CD4-positive, alpha-beta T cell treated with Interleukin-15 for 4 hours (primary cell): ENCODE data around the gene DBR1.

Experiments
- DNase-seq: peaks from one replicate; pipeline ENCODE4 v3.0.0-alpha.2; 2020; ENCODE audit warnings: low spot score

The DBR1 gene

DNA sequence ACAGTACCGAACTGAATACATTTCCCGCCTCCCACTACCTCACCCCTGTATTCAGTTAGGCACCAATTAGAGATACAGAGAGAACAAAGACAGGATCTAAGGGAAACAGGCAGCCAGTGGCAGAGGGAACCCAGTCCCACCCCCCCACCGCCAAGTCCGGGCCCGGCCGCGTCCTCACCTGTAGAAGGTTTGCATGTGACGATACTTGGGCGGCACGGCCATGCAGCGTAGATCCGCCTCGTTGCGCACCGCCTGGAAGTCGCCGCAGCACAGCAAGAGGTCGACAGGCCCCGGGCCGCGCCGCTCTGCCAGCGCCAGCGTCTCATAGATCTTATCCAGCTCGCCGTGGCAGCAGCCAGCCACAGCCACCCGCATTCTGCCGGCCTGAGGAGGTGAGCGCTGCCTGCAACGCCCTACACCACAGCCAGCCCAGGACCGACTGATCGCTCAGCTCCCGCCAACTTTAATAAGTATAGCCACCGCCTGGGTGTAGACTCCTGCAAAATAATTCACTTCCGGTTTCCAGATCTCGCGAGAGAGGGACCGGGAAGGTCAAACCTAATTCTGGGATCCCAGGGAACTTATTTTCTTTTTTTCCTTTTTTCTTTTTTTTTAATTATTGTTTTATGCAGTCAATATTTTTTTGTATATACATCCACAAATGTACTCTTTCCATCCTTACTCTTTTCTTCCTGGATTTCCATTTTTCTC is at the start of gene DBR1:
TSS of gene DBR1 (minus strand) at position 501 of the 711 bp plus-strand sequence. CDS start at position 375, 126 bp downstream.
- peak; percentile 86 for DNase-seq

- DNase-seq, result no peak
Measured at GRCh38 chr3:138222942-138223287, 48.2 kb upstream of the DBR1 start.

- no peak for DNase-seq
Measured at GRCh38 chr3:138222131-138222941, 47.6 kb upstream of the DBR1 start.

DNA sequence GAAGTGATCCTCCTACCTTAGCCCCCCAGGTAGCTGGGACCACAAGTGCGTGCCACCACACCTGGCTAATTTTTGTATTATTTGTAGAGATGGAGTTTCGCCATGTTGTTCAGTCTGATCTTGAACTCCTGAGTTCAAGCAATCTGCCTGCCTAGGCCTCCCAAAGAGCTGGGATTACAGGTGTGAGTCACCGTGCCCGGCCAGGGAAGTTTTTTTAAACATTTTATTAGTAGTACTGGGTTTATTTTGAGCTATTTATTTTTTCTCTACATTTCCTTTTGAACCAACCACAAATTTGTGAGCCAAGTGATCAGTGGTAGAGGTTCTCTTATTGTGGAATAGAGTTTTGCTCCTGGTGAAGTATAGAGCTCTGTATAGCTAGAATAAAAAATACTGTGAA is 46.1 kb upstream of the DBR1 start:
- DNase-seq, result no peak

DNA sequence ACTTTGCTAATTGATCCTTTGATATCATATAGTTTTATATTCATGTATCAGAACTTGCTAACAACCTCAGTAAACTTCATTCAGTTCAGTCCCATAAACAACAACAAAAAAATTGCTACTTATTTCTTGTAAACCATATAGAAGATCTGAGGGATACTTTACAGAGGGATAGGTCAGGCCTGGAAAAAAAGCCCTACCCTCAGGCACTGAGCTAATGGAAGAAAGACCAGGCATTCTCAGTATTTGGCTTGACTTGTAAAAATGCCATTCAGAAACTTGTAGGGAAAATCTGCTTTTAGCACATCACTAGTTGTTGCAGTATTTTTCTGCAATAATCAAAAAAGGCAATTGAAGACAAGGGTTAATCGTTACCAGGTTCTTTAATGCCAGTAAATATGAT is 45.5 kb upstream of the DBR1 start:
- no peak for DNase-seq

DNA sequence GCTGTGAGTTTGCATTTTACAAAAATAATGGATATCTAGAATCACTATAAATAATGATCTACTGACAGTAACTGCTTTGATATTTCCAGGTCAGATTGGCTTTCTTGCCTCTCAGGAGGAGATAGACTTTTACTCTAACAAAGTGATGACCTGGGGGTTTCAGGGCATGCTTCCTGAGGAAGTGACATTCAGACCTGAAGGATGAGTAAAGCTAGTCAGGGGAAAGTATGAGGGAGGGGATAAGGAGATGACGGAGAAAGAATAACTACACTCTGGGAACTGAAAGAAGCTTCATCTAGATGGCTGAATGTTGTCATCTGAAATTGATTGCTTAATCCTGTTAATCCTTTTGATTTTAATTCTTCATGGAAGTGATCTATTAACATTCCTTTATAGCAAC is 44.5 kb upstream of the DBR1 start:
- no peak for DNase-seq

GRCh38 chr3:138213398-138214085 is 38.8 kb upstream of the DBR1 start:
- DNase-seq, result no peak

- no peak for DNase-seq
Measured at GRCh38 chr3:138210528-138210927, 35.8 kb upstream of the DBR1 start.

- DNase-seq, result no peak
Measured at GRCh38 chr3:138206196-138206595, 31.5 kb upstream of the DBR1 start.

DNA sequence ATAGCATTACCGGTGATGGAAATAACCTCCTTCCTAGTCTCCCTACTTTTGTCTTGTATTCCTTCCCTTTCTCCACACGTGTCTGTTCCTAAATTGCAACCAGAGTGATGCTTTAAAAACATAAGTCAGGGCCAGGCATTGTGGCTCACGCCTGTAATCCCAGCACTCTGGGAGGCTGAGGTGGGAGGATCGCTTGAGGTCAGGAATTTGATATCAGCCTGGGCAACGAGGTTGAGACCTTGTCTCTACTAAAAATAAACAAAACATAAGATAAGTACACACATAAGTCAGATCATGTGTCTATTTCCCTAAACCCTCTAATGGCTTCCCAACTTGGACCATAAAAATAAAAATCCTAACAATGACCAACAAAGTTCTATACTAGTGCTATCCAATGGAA is 30.8 kb upstream of the DBR1 start:
- DNase-seq, result no peak

DNA sequence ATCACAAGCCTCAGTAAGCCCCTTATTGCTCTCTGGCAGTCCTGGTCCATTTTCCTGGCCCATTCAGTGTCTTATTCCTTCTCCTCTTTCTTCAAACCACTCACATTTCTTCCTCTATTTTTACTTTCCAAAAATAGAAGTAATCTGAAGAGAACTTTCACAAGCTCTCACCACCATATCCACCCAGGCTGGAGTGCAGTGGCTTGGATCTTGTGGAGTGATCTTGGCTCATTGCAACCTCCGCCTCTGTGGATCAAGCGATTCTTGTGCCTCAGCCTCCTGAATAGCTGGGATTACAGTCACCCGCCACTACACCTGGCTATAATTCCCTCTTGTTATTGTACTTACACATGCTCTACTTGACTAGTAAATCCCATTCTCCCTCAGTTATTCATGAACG is 29.2 kb upstream of the DBR1 start:
- DNase-seq, result no peak

- DNase-seq, result no peak
Measured at GRCh38 chr3:138202945-138203701, 28.4 kb upstream of the DBR1 start.

DNA sequence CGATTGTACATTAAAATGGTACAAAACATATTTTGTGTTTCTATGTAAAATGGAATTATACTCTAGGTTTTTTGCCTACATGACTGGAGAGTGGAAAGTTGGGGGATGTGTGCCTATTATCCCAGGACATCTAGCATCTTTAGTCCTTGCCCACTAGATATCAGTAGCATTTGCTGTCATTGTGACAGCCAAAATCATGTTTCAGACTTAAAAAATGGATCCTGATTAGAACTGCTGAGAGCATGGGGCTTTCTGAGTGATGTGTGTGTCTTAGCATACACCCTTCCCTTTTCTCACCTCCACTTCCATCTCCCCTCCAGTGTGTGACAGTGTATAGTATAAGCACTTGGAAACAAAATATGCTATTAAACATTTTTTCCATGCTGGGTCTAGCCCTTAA is 25.7 kb upstream of the DBR1 start:
- no peak for DNase-seq

DNA sequence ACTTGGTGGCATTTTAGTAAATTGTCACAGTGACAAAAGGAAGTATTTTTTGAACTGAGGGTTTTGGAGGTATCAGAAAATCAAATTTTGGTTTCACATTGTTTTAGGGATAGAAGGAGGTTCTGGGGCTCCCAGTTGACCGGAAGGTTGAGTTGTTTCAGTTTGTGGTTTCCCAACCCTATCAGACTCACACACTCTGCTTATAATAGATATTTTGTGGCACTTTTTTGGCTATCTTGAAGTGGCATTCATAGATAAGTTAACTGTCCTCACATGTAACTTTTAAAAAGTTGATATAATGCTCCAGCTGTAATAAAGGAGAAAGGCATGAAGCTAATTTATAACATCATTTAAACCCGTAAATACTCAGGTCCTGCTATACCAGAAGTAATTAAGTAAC is 25.1 kb upstream of the DBR1 start:
- DNase-seq, result no peak

DNA sequence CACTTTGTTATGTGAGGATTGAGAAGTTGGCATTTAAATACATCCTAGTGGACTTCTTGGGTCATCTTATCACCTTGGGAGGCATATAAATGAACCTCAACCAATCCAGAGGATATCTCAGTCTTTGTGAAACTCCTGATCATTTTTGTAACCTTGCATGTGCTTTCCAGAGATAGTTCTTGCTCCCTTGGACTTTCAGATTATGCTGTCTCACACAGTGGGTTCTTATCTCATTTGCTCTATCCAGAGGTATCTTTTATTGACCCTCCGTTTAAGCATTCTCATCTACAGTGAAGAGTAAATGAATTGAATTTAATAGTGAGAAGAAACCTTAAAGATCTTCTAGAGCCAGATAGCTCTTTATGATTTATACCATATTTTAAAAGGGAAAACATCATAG is 22.8 kb upstream of the DBR1 start:
- DNase-seq, result no peak

DNA sequence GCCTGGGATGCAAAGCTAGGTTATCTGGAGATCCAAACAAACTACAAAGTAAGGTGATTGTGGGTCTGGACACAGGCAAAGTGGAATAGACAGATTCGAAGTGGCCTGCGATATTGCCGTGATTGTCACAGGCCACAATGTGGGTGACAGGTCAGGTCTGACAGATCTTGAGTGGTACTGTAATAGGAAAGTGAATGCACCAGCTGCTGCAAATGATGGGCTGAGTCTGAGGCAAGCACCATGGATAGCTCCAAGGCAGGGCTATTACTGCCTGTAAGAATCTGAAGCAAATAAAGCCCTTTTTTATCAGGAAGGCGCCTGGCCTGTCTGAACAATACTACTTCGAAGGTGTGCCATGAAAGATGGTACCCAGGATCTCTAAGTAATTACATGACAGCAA is 22.3 kb upstream of the DBR1 start:
- no peak for DNase-seq

DNA sequence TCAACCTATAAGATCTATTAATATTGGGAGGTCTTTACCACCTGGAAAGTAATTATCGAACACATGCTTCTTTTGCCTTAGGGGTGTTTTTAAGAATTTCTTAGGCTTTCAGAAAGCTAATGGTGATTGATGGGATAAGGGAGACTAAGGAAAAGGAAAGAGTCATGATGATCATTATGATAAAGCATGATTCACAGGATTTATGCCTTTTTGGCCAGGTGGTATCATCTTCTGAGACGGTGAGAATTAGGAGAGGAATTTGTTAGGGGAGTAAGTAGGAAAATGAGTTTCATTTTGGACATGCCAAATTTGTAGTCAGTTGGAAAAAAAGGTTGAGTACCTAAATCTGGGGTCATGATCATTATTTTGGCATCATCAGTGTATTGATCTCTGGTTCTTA is 21.3 kb upstream of the DBR1 start:
- DNase-seq, result no peak

- no peak for DNase-seq
Measured at GRCh38 chr3:138195481-138195880, 20.8 kb upstream of the DBR1 start.

GRCh38 chr3:138188013-138188730 is 13.5 kb upstream of the DBR1 start:
- DNase-seq, result peak; percentile 21

DNA sequence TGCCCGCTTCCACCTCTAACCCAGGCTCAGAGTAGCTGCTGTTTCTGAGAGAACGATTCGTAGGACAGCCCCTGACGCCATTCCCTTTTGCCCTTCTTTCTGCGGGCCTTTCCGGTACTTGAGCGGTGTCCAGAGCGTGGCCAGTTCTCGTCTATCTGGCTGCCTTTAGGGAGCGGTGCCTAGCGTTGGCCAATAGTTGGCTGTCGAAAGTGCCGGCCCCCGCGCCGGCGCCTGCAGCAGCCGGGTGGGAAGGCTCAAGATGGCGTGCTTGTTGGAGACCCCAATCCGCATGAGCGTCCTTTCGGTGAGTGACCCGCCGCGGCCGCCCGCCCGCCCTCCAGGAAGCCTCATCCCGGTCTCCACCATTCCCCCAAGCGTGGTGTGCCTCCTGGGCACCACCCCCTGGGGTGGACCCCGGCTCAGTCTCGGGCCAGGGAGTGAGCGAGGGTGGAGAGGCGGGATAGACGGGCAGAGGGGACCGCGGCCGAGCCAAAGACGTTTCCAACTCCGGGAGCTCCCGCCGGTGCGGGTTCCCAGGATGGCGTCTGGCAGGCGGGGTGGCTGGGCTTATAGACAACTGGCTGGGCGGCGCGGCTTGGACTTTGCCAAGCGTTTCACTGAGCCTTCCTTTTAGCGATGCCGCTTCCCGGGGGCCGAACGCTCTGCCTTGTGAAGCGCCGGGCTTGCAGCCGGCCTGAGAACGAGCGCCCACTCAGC is 12.7 kb upstream of the DBR1 start, which contains the start of gene ARMC8:
TSS of gene ARMC8 (plus strand) at position 6 of the 717 bp plus-strand sequence. CDS start at position 260, 254 bp downstream.
- DNase-seq, result no peak

DNA sequence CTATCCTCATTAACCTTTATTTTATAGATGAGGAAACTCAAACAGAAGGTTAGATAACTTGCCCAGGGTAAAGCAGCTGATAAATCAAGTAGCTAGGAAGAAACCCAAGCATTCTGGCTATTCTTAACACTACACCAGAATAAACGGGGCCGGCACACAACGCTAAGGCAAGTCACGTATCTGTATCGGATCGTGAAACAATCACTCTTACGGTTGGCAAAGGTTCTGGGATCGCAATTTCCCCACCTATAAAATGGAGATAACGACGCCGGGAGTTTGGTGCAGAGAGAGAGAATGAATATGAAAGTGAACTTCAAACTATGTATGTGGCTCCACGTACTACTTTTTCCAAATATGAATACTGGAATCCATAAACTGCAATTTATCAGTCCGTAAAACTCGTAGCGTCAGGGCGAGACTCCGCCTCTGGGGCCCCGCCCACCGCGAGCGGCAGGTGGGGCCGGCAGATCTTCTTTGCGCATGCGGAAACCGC is 12.1 kb upstream of the DBR1 start:
- peak; percentile 92 for DNase-seq
